GM23338 (cell line): ENCODE measurements around the gene PEX19. TPM values are rescaled to one million over a fixed set of nuclear protein-coding genes. Genes with fewer than 3 reads are reported as not detected.

Experiments
- ATAC-seq: fragments of 200-7000 bp; cut with Tn5 transposase; 3 replicates; pipeline ENCODE4 v1.9.1; 2020
- DNase-seq: peaks from one replicate; pipeline ENCODE4 v3.0.0-alpha.2; 2015; ENCODE audit warnings: low spot score
- H2AFZ ChIP-seq: fragments of 200-600 bp; sonication (generic); 2 replicates; pipeline ENCODE4 v1.8.0; 2016; ENCODE audit warnings: antibody characterized with exemption, mild to moderate bottlenecking, moderate library complexity
- H3F3A ChIP-seq: fragments of 200-600 bp; sonication (generic); replicated peaks from 2 replicates; pipeline ENCODE4 v1.8.0; 2017; ENCODE audit warnings: antibody characterized with exemption, mixed run types, low read depth
- H3K27ac ChIP-seq: fragments of 200-600 bp; sonication (generic); 2 replicates; pipeline ENCODE4 v1.6.1; 2016; ENCODE audit warnings: low read depth
- H3K27me3 ChIP-seq: fragments of 200-600 bp; sonication (generic); 2 replicates; pipeline ENCODE4 v1.8.0; 2016; ENCODE audit warnings: mild to moderate bottlenecking, mixed run types, moderate library complexity; ENCODE audit not compliant: insufficient read depth
- H3K36me3 ChIP-seq: fragments of 200-600 bp; sonication (generic); 2 replicates; pipeline ENCODE4 v1.8.0; 2016; ENCODE audit warnings: mild to moderate bottlenecking; ENCODE audit not compliant: insufficient read depth
- H3K4me1 ChIP-seq: fragments of 200-600 bp; sonication (generic); 2 replicates; pipeline ENCODE4 v1.8.0; 2016; ENCODE audit warnings: mild to moderate bottlenecking, moderate library complexity; ENCODE audit not compliant: insufficient read depth
- H3K4me2 ChIP-seq: fragments of 200-600 bp; sonication (generic); 2 replicates; pipeline ENCODE4 v1.7.1; 2017; ENCODE audit warnings: mixed run types
- H3K4me3 ChIP-seq: fragments of 200-600 bp; sonication (generic); 2 replicates; pipeline ENCODE4 v1.6.1; 2016; ENCODE audit warnings: mixed run types
- H3K79me2 ChIP-seq: fragments of 200-600 bp; sonication (generic); replicated peaks from 2 replicates; pipeline ENCODE4 v1.8.0; 2017; ENCODE audit warnings: mild to moderate bottlenecking; ENCODE audit not compliant: insufficient read depth
- H3K9me2 ChIP-seq: fragments of 200-600 bp; sonication (generic); 2 replicates; pipeline ENCODE4 v1.8.0; 2017; ENCODE audit not compliant: insufficient read depth
- H4K20me1 ChIP-seq: fragments of 200-600 bp; sonication (generic); replicated peaks from 2 replicates; pipeline ENCODE4 v1.8.0; 2017; ENCODE audit warnings: mild to moderate bottlenecking; ENCODE audit not compliant: insufficient read depth
- H3K27ac Mint-ChIP-seq: 2 replicates; pipeline ENCODE4 v1.8.0; 2020; ENCODE audit warnings: inconsistent platforms, mild to moderate bottlenecking, moderate library complexity, mixed read lengths
- H3K27me3 Mint-ChIP-seq: 3 replicates; pipeline ENCODE4 v1.8.0; 2022; ENCODE audit warnings: low read depth, mild to moderate bottlenecking, moderate library complexity, mixed read lengths, inconsistent platforms; ENCODE audit not compliant: insufficient read depth, poor library complexity
- H3K36me3 Mint-ChIP-seq: 3 replicates; pipeline ENCODE4 v1.8.0; 2021; ENCODE audit warnings: low read depth, mild to moderate bottlenecking, inconsistent platforms, moderate library complexity, mixed read lengths
- H3K4me1 Mint-ChIP-seq: 3 replicates; pipeline ENCODE4 v1.8.0; 2020; ENCODE audit warnings: mild to moderate bottlenecking, inconsistent platforms, mixed read lengths
- H3K4me3 Mint-ChIP-seq: 3 replicates; pipeline ENCODE4 v1.8.0; 2021; ENCODE audit warnings: moderate library complexity, mild to moderate bottlenecking, inconsistent platforms, mixed read lengths
- H3K9me3 Mint-ChIP-seq: 3 replicates; pipeline ENCODE4 v1.8.0; 2020; ENCODE audit warnings: moderate library complexity, mild to moderate bottlenecking, inconsistent platforms, mixed read lengths
- CREB1 ChIP-seq: fragments of 250-450 bp; sonication (Bioruptor Pico); IDR thresholded peaks from 2 replicates; pipeline ENCODE4 v1.5.0; 2020; ENCODE audit warnings: low read depth, mild to moderate bottlenecking, moderate library complexity
- CTCF ChIP-seq, 2 experiments: fragments of 200-600 bp in 1 of 2; sonication (generic) in 1 of 2; conservative IDR thresholded peaks; 2 replicates each; pipeline versions ENCODE4 v1.5.1 to v1.6.1; 2016 to 2017; ENCODE audit warnings: antibody characterized with exemption in 2 of 2, low read depth in 2 of 2, mild to moderate bottlenecking in 2 of 2, moderate library complexity in 1 of 2
- ETS1 ChIP-seq: IDR thresholded peaks from 2 replicates; pipeline ENCODE4 v1.6.1; 2016; ENCODE audit warnings: antibody characterized with exemption
- EZH2 ChIP-seq: fragments of 200-600 bp; sonication (generic); IDR thresholded peaks from one replicate; pipeline ENCODE4 v1.8.0; 2017; ENCODE audit warnings: antibody characterized with exemption, mild to moderate bottlenecking, low read depth; ENCODE audit not compliant: unreplicated experiment
- EZH2phosphoT487 ChIP-seq: fragments of 200-600 bp; sonication (generic); IDR thresholded peaks from one replicate; pipeline ENCODE4 v1.8.1; 2018; ENCODE audit warnings: antibody characterized with exemption; ENCODE audit not compliant: unreplicated experiment
- JUNB ChIP-seq: IDR thresholded peaks from one replicate; pipeline ENCODE4 v1.6.1; 2016; ENCODE audit warnings: antibody characterized with exemption; ENCODE audit not compliant: unreplicated experiment
- NANOG ChIP-seq: IDR thresholded peaks from 2 replicates; pipeline ENCODE4 v1.6.1; 2016; ENCODE audit warnings: antibody characterized with exemption, borderline replicate concordance
- POLR2AphosphoS5 ChIP-seq: IDR thresholded peaks from 2 replicates; pipeline ENCODE4 v1.6.1; 2016; ENCODE audit warnings: antibody characterized with exemption, low read depth
- REST ChIP-seq: IDR thresholded peaks from one replicate; pipeline ENCODE4 v1.6.1; 2018; ENCODE audit warnings: antibody characterized with exemption; ENCODE audit not compliant: unreplicated experiment
- STAT1 ChIP-seq: IDR thresholded peaks from one replicate; pipeline ENCODE4 v1.6.1; 2016; ENCODE audit warnings: antibody characterized with exemption; ENCODE audit not compliant: unreplicated experiment
- ZNF114 ChIP-seq: fragments of 250-450 bp; sonication (Bioruptor Pico); IDR thresholded peaks from 2 replicates; pipeline ENCODE4 v1.5.0; 2020; ENCODE audit warnings: mild to moderate bottlenecking, moderate library complexity
- ZNF331 ChIP-seq: fragments of 250-450 bp; sonication (Bioruptor Pico); IDR thresholded peaks from 2 replicates; pipeline ENCODE4 v1.5.0; 2020; ENCODE audit warnings: low read depth, mild to moderate bottlenecking, moderate library complexity
- ZNF462 ChIP-seq: fragments of 250-450 bp; sonication (Bioruptor Pico); IDR thresholded peaks from 2 replicates; pipeline ENCODE4 v1.5.0; 2020; ENCODE audit warnings: mild to moderate bottlenecking, moderate library complexity
- polyA plus RNA-seq: library from polyadenylated mRNA; unstranded; fragments of >200 nt; fragmentation: Nextera tagmentation; extraction: Ambion mirVana; gene quantifications from 2 replicates; pipeline ENCODE4 v1.2.1, GENCODE V29; 2016
- total RNA-seq: library from RNA; depleted of rRNA; stranded (reverse); fragments of >200 nt; shearing (Covaris generic); gene quantifications from 2 replicates; pipeline ENCODE4 v1.2.3, GENCODE V29; 2014

The PEX19 gene
- total and polyA plus RNA-seq, 2 experiments from 2014 or later: 21.8 to 56.7 TPM

GRCh38 chr1:160227034-160227433, 57.9 kb downstream of the PEX19 start:
- ATAC-seq (no peak), DNase-seq (no peak)
- Mint-ChIP-seq H3K27me3 (no peaks in the 10 kb centered on the region), H3K4me1 (no peaks in the 10 kb centered on the region), H3K4me3 (no peak overlapping the region), H3K27ac (no peak overlapping the region), H3K9me3 (no peaks in the 10 kb centered on the region), H3K36me3 (peaks cover 69% of the 10 kb centered on the region)
- Histone ChIP-seq H4K20me1 (peaks cover 8% of the 10 kb centered on the region; the same call in 1 of the 2 replicates), H3K27me3 (no peaks in the 10 kb centered on the region), H3K27ac (no peak overlapping the region), H3K79me2 (no peaks in the 10 kb centered on the region), H3K4me3 (no peak overlapping the region), H3K4me1 (no peaks in the 10 kb centered on the region), H3K9me2 (no peaks in the 10 kb centered on the region), H3F3A (peaks cover 15% of the 10 kb centered on the region; the same call in 1 of the 2 replicates), H3K4me2 (no peak overlapping the region), H2AFZ (no peak overlapping the region), H3K36me3 (peaks cover 55% of the 10 kb centered on the region)
- TF ChIP-seq REST (no peak), POLR2AphosphoS5 (no peak), ETS1 (no peak), STAT1 (no peak), JUNB (no peak), ZNF462 (CRISPR knock-in tag) (no peak), EZH2phosphoT487 (no peak), EZH2 (no peak), ZNF114 (CRISPR knock-in tag) (no peak), CREB1 (CRISPR knock-in tag) (no peak), ZNF331 (no peak), CTCF (conservative IDR thresholded peaks at IDR 0.05; ENCODE audit: low read depth in 2 of 2) (no peak), NANOG (no peak)
